ENCODE results near the gene QRSL1. TPM values are rescaled to one million over a fixed set of nuclear protein-coding genes. Genes with fewer than 3 reads are reported as not detected.

The QRSL1 gene
- total RNA-seq, 4 donors from 2014 or later: 6.4 to 10.4 (median 7.0) TPM

DNA sequence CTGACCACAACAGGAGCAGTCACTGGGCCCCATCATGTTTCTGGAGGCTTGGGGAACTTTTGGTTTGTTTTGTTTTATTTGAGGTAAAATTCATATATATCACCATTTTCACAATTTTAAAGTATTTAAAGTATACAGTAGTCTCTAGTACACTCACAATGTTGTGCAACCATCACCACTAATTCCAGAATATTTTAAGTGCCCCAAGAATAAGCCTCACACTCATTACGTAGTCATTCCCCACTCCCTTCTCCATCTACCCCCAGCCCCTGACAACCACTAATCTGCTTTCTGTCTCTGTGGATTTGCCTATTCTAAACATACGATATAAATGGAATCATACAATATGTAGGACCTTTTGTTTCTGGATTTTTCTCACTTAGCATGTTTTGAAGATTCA, 29.0 kb upstream of the QRSL1 start:
- 99% methylated on average over 2 of the region's 2 CpGs for WGBS
- Histone ChIP-seq H3K4me1 (no peaks in the 10 kb centered on the region), H3K27ac (no peak overlapping the region), H3K27me3 (no peaks in the 10 kb centered on the region), H3K36me3 (no peaks in the 10 kb centered on the region), H3K4me3 (no peak overlapping the region), H3K9me3 (no peaks in the 10 kb centered on the region)
- DNase-seq (ENCODE audit: low spot score in 2 of 2): no peak
- TF ChIP-seq POLR2A (IDR thresholded peaks at IDR 0.05) (no peak), POLR2AphosphoS5 (IDR thresholded peaks at IDR 0.05) (no peak), EP300 (IDR thresholded peaks at IDR 0.05) (no peak)
- TF ChIP-seq, protein P1, sequence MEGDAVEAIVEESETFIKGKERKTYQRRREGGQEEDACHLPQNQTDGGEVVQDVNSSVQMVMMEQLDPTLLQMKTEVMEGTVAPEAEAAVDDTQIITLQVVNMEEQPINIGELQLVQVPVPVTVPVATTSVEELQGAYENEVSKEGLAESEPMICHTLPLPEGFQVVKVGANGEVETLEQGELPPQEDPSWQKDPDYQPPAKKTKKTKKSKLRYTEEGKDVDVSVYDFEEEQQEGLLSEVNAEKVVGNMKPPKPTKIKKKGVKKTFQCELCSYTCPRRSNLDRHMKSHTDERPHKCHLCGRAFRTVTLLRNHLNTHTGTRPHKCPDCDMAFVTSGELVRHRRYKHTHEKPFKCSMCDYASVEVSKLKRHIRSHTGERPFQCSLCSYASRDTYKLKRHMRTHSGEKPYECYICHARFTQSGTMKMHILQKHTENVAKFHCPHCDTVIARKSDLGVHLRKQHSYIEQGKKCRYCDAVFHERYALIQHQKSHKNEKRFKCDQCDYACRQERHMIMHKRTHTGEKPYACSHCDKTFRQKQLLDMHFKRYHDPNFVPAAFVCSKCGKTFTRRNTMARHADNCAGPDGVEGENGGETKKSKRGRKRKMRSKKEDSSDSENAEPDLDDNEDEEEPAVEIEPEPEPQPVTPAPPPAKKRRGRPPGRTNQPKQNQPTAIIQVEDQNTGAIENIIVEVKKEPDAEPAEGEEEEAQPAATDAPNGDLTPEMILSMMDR (IDR thresholded peaks at IDR 0.05): no peak

DNA sequence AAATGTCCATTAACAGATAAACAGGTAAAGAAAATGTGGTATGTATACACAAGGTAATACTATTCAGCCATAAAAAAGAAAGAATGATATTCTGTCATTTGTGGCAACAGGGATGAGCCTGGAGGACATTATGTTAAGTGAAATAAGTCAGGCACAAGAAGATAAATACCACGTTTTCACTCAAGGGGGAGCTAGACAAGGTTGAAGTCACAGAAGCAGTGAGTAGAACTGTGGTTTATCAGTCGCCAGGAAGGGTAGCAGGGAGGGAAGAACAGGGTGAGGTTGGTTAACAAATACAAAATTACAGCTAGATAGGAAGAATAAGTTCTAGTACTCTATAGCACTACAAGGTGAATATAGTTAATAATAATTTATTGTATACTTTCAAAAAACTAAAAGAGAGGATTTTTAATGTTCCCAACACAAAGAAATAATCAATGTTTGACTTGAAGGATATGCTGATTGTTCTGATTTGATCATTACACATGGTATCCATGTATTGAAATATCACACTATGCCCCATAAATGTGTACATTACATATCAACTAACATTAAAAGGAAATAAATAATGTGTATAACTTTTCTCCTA, 21.2 kb upstream of the QRSL1 start:
- Histone ChIP-seq H3K36me3 (no peaks in the 10 kb centered on the region), H3K4me1 (no peaks in the 10 kb centered on the region), H3K27ac (no peak overlapping the region), H3K4me3 (no peak overlapping the region), H3K27me3 (no peaks in the 10 kb centered on the region), H3K9me3 (no peaks in the 10 kb centered on the region)
- no peak for DNase-seq (ENCODE audit: low spot score in 2 of 2)
- TF ChIP-seq POLR2A (IDR thresholded peaks at IDR 0.05): no peak
- TF ChIP-seq, protein P1 (IDR thresholded peaks at IDR 0.05): peak; percentile 33 to 41
- TF ChIP-seq POLR2AphosphoS5 (IDR thresholded peaks at IDR 0.05): no peak
- TF ChIP-seq EP300 (IDR thresholded peaks at IDR 0.05): no peak
- 7% methylated on average over 2 of the region's 2 CpGs for WGBS

- Histone ChIP-seq H3K4me3 (no peak overlapping the region), H3K27ac (no peak overlapping the region), H3K27me3 (no peaks in the 10 kb centered on the region), H3K9me3 (no peaks in the 10 kb centered on the region), H3K4me1 (no peaks in the 10 kb centered on the region), H3K36me3 (no peaks in the 10 kb centered on the region)
- no peak for TF ChIP-seq POLR2AphosphoS5 (IDR thresholded peaks at IDR 0.05)
- TF ChIP-seq, protein P1 (IDR thresholded peaks at IDR 0.05): no peak
- TF ChIP-seq POLR2A (IDR thresholded peaks at IDR 0.05): no peak
- TF ChIP-seq EP300 (IDR thresholded peaks at IDR 0.05): no peak
- no peak for DNase-seq (ENCODE audit: low spot score in 2 of 2)
- WGBS: 72% methylated on average over 6 of the region's 6 CpGs
Observed at GRCh38 chr6:106609699-106610098, 19.7 kb upstream of the QRSL1 start.

GRCh38 chr6:106611030-106611429, 18.3 kb upstream of the QRSL1 start:
- Histone ChIP-seq H3K27ac (no peak overlapping the region), H3K9me3 (no peaks in the 10 kb centered on the region), H3K36me3 (no peaks in the 10 kb centered on the region), H3K4me3 (no peak overlapping the region), H3K27me3 (no peaks in the 10 kb centered on the region), H3K4me1 (no peaks in the 10 kb centered on the region)
- TF ChIP-seq, protein P1 (IDR thresholded peaks at IDR 0.05): no peak
- TF ChIP-seq POLR2AphosphoS5 (IDR thresholded peaks at IDR 0.05): no peak
- TF ChIP-seq EP300 (IDR thresholded peaks at IDR 0.05): no peak
- TF ChIP-seq POLR2A (IDR thresholded peaks at IDR 0.05): no peak
- no peak for DNase-seq (ENCODE audit: low spot score in 2 of 2)
- WGBS: 93% methylated on average over 2 of the region's 2 CpGs

GRCh38 chr6:106612671-106613416, 16.5 kb upstream of the QRSL1 start:
- Histone ChIP-seq H3K9me3 (no peaks in the 10 kb centered on the region), H3K27me3 (no peaks in the 10 kb centered on the region), H3K36me3 (peaks cover 4% of the 10 kb centered on the region), H3K4me1 (no peaks in the 10 kb centered on the region), H3K4me3 (no peak overlapping the region), H3K27ac (no peak overlapping the region)
- no peak for DNase-seq (ENCODE audit: low spot score in 2 of 2)
- TF ChIP-seq POLR2AphosphoS5 (IDR thresholded peaks at IDR 0.05) (no peak), EP300 (IDR thresholded peaks at IDR 0.05) (no peak), POLR2A (IDR thresholded peaks at IDR 0.05) (no peak)
- TF ChIP-seq, protein P1 (IDR thresholded peaks at IDR 0.05): no peak
- 94% methylated on average over 9 of the region's 9 CpGs for WGBS

Measured in suprapubic skin (tissue), 4 donors.